Gastrocnemius medialis (tissue), 4 donors: ENCODE results near the gene MARF1.

Source experiments
- CTCF ChIP-seq, 5 experiments: fragments of 450-650 bp in 3 of 5; fragments of 200-600 bp in 2 of 5; sonication (generic) in 2 of 5; IDR thresholded peaks in 4 of 5; conservative IDR thresholded peaks in 1 of 5; 1 replicate in 4 of 5; 2 replicates in 1 of 5; pipeline ENCODE4 v1.5.1; 2016 to 2019; ENCODE audit warnings: antibody characterized with exemption in 5 of 5, mild to moderate bottlenecking in 3 of 5, moderate library complexity in 3 of 5
- POLR2A ChIP-seq, 2 donors: fragments of 450-650 bp; IDR thresholded peaks; one replicate each; pipeline ENCODE4 v1.6.1; 2017; ENCODE audit warnings: antibody characterized with exemption in 2 of 2, mild to moderate bottlenecking in 2 of 2, moderate library complexity in 2 of 2

DNA sequence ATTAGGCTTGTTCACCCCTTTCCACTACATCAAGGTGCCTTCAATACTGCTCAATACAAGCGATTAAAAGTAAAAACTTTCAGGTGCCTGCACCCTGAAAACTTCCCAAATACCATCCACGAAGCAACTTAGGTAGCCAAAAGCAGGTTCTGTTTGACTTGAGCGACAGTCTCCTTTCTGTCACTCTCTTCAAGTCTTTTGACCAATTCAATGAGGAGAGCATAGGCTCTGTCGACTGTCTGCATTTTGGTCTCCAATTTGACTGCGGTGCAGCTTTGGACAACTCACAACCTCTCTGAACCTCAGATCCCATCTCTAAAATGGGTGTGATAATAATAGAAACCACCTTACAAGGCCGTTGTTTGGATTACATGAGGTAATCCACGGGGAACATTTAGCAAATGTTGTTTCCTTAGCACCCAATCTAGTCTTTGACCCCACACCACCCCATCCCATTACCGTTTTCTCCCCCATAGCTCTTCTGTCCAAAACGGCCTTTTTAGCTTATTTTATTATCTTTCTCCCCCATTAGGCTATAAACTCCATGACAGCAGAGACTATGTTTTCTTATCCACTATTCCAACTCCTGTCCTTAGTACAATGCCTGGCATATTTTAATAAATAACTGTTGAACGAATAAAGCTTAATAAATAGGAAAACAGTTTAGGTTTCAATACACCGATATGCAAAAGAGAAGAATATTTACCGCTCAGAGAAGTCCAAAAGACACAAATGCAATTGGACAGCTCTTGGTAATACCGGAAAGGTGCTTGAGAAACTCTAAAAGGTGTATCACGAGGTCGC is 999 bp downstream of the MARF1 start:
- TF ChIP-seq CTCF (IDR thresholded peaks at IDR 0.05 in 4 of 5, conservative IDR thresholded peaks at IDR 0.05 in 1 of 5): no peak
- TF ChIP-seq POLR2A (IDR thresholded peaks at IDR 0.05): no peak
